VCaP (cell line): ENCODE data around the gene TPPP2.

Experiments used
- H3K27ac ChIP-seq: fragments of 450-650 bp; 2 replicates; pipeline ENCODE4 v1.5.1; 2017
- CTCF ChIP-seq: fragments of 450-650 bp; conservative IDR thresholded peaks from 2 replicates; pipeline ENCODE4 v1.5.1; 2017; ENCODE audit warnings: mild to moderate bottlenecking, moderate library complexity

Gene TPPP2

DNA sequence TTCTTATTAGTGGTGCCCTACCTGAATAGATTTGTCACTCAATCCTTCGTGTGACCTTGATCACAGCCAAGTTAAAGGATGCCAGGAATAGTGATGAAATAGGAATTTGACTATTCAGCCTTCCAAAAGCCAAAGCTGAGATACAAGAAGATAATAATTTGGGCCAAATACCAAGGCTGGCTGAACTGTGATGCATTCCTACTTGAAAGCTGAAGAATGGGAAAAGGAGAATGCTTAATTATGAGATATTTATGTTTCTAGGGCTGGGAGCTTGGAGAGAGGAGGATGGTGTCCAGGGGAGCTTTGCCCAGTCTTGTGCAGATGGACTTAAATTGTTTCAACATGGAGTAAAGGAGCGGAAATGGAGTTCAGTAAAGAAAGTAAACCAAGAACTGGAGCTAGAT lies 17.4 kb downstream of the TPPP2 start:
- TF ChIP-seq CTCF, result no peak
- no peak overlapping the region for H3K27ac ChIP-seq

DNA sequence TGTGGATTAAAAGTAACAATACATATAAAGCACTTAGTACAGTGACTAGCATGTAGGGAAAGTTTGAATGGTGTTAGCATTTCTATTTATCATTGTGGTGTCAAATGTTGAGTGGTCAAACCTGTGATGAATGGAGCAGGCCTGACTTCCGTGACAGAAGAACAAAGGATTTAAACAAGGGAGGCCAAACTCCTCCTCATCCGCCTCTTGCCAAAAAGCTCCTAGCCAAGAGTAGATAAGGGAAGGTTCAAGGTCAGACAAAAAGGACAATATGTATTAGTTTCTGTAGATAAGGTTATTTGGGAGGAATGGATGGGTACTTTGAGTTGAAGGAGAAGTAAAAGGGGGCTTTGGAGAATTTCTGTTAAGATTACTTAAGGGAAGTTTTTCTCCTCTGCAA lies 18.6 kb downstream of the TPPP2 start:
- no peak overlapping the region for H3K27ac ChIP-seq
- TF ChIP-seq CTCF, result no peak

GRCh38 chr14:21049271-21049673 lies 19.3 kb downstream of the TPPP2 start:
- TF ChIP-seq CTCF, result no peak
- H3K27ac ChIP-seq, result no peak overlapping the region

- no peak overlapping the region for H3K27ac ChIP-seq
- TF ChIP-seq CTCF, result no peak
Measured at GRCh38 chr14:21050597-21050996, 20.6 kb downstream of the TPPP2 start.

- TF ChIP-seq CTCF, result no peak
Measured at GRCh38 chr14:21053184-21054122, 23.4 kb downstream of the TPPP2 start.

GRCh38 chr14:21054123-21054767 lies 24.2 kb downstream of the TPPP2 start:
- peak overlapping the region; percentile 32 for H3K27ac ChIP-seq
- TF ChIP-seq CTCF, result no peak

More at GRCh38 chr14:21053184-21054122, 23.4 kb downstream of the TPPP2 start:
- H3K27ac ChIP-seq, result peak overlapping the region; percentile 32; the same call in 1 of the 2 replicates

DNA sequence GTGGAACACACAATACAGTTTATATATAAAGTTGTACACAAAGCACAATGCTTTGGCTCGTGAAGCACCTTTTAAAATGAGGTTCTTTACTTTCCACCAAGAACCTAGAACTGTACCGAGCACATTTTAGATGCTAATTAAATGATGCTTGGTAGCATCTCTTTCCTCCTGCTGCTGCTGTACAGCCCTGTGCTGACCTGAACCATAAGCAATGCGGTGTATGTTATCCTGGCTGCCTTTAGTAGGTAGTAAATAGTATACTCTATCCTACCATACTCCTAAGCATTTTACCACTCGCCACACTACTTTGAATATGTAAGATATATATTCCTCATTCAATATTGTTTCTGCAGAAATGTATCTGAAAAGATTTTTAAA lies 24.7 kb downstream of the TPPP2 start:
- H3K27ac ChIP-seq, result peak overlapping the region; percentile 32
- TF ChIP-seq CTCF, result no peak
